ENCODE data around the gene KRTAP10-4.

GRCh38 chr21:44583800-44584147 lies 10.2 kb downstream of the KRTAP10-4 start:
- TF ChIP-seq, protein P1, sequence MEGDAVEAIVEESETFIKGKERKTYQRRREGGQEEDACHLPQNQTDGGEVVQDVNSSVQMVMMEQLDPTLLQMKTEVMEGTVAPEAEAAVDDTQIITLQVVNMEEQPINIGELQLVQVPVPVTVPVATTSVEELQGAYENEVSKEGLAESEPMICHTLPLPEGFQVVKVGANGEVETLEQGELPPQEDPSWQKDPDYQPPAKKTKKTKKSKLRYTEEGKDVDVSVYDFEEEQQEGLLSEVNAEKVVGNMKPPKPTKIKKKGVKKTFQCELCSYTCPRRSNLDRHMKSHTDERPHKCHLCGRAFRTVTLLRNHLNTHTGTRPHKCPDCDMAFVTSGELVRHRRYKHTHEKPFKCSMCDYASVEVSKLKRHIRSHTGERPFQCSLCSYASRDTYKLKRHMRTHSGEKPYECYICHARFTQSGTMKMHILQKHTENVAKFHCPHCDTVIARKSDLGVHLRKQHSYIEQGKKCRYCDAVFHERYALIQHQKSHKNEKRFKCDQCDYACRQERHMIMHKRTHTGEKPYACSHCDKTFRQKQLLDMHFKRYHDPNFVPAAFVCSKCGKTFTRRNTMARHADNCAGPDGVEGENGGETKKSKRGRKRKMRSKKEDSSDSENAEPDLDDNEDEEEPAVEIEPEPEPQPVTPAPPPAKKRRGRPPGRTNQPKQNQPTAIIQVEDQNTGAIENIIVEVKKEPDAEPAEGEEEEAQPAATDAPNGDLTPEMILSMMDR (IDR thresholded peaks at IDR 0.05 in 2 of 3, conservative IDR thresholded peaks at IDR 0.05 in 1 of 3; ENCODE audit: borderline replicate concordance in 1 of 3, insufficient read depth in 1 of 3, low read depth in 2 of 3, low read length in 2 of 3): no peak
- TF ChIP-seq MAX (IDR thresholded peaks at IDR 0.05) (no peak), EZH2 (IDR thresholded peaks at IDR 0.05) (no peak), EZH2phosphoT487 (IDR thresholded peaks at IDR 0.05; ENCODE audit: borderline replicate concordance) (no peak)
